Neuronal stem cell (in vitro differentiated cells): ENCODE data around the gene ATAD1.

Experiments
- DNase-seq: peaks from one replicate; pipeline ENCODE4 v3.0.0-alpha.2; 2013; ENCODE audit warnings: low spot score
- H2AFZ ChIP-seq: one replicate; pipeline ENCODE4 v1.6.1; 2013; ENCODE audit warnings: mild to moderate bottlenecking, low read length, inconsistent platforms
- H2AK5ac ChIP-seq: 2 replicates; pipeline ENCODE4 v1.6.1; 2013; ENCODE audit warnings: low read depth, mild to moderate bottlenecking, inconsistent platforms, low read length, moderate library complexity, mixed read lengths
- H2BK120ac ChIP-seq: 2 replicates; pipeline ENCODE4 v1.6.1; 2013; ENCODE audit warnings: low read depth, mild to moderate bottlenecking, inconsistent platforms, low read length, moderate library complexity, mixed read lengths
- H2BK12ac ChIP-seq: one replicate; pipeline ENCODE4 v1.6.1; 2013; ENCODE audit warnings: low read length, inconsistent platforms
- H2BK15ac ChIP-seq: 2 replicates; pipeline ENCODE4 v1.6.1; 2013; ENCODE audit warnings: mild to moderate bottlenecking, low read length, inconsistent platforms, mixed read lengths
- H2BK5ac ChIP-seq: one replicate; pipeline ENCODE4 v1.6.1; 2013; ENCODE audit warnings: inconsistent platforms, mild to moderate bottlenecking, low read length, moderate library complexity
- H3K14ac ChIP-seq: one replicate; pipeline ENCODE4 v1.6.1; 2013; ENCODE audit warnings: low read length, inconsistent platforms
- H3K18ac ChIP-seq: 2 replicates; pipeline ENCODE4 v1.6.1; 2013; ENCODE audit warnings: low read length, inconsistent platforms
- H3K23ac ChIP-seq: 2 replicates; pipeline ENCODE4 v1.6.1; 2013; ENCODE audit warnings: low read depth, mild to moderate bottlenecking, mixed read lengths, low read length, inconsistent platforms; ENCODE audit not compliant: poor library complexity
- H3K27ac ChIP-seq: replicated peaks from 3 replicates; pipeline ENCODE4 v1.5.1; 2013; ENCODE audit warnings: low read length, inconsistent platforms
- H3K27me3 ChIP-seq, 3 experiments: 2 replicates each; pipeline ENCODE4 v1.6.1; 2013; ENCODE audit warnings: low read length in 3 of 3, mild to moderate bottlenecking in 2 of 3, inconsistent platforms in 1 of 3, low read depth in 1 of 3, mixed read lengths in 1 of 3, moderate library complexity in 1 of 3; ENCODE audit not compliant: control insufficient read depth in 3 of 3, insufficient read depth in 3 of 3
- H3K36me3 ChIP-seq, 2 donors: replicated peaks in 1 of 2; 2 replicates each; pipeline ENCODE4 v1.6.1; 2013; ENCODE audit warnings: low read length in 2 of 2; ENCODE audit not compliant: control insufficient read depth in 2 of 2, insufficient read depth in 2 of 2
- H3K4ac ChIP-seq: 2 replicates; pipeline ENCODE4 v1.6.1; 2013; ENCODE audit warnings: inconsistent platforms, mild to moderate bottlenecking, low read length, moderate library complexity
- H3K4me1 ChIP-seq, 2 donors: 1 replicate in 1 of 2; 2 replicates in 1 of 2; pipeline ENCODE4 v1.6.1; 2013; ENCODE audit warnings: low read length in 2 of 2, low read depth in 1 of 2; ENCODE audit not compliant: control insufficient read depth in 2 of 2, insufficient read depth in 1 of 2
- H3K4me2 ChIP-seq: one replicate; pipeline ENCODE4 v1.6.1; 2013; ENCODE audit warnings: mild to moderate bottlenecking, low read length, inconsistent platforms; ENCODE audit not compliant: insufficient read depth, poor library complexity, severe bottlenecking
- H3K4me3 ChIP-seq, 2 donors: 2 replicates each; pipeline ENCODE4 v1.5.1; 2013; ENCODE audit warnings: low read length in 2 of 2, mild to moderate bottlenecking in 2 of 2, inconsistent platforms in 1 of 2, moderate library complexity in 1 of 2
- H3K79me1 ChIP-seq: one replicate; pipeline ENCODE4 v1.6.1; 2013; ENCODE audit warnings: low read depth, mild to moderate bottlenecking, inconsistent platforms, low read length, moderate library complexity
- H3K9ac ChIP-seq: one replicate; pipeline ENCODE4 v1.6.1; 2013; ENCODE audit warnings: mild to moderate bottlenecking, low read depth, low read length, inconsistent platforms; ENCODE audit not compliant: poor library complexity
- H3K9me3 ChIP-seq, 2 donors: replicated peaks in 1 of 2; 2 replicates each; pipeline versions ENCODE3 to v1.6.1; 2013; ENCODE audit warnings: low read length in 2 of 2, mild to moderate bottlenecking in 2 of 2, inconsistent platforms in 1 of 2, low read depth in 1 of 2, mixed read lengths in 1 of 2, moderate library complexity in 1 of 2; ENCODE audit not compliant: control insufficient read depth in 2 of 2, insufficient read depth in 1 of 2
- H4K8ac ChIP-seq: one replicate; pipeline ENCODE4 v1.6.1; 2013; ENCODE audit warnings: low read depth, mild to moderate bottlenecking, inconsistent platforms, low read length, moderate library complexity
- H4K91ac ChIP-seq: one replicate; pipeline ENCODE4 v1.6.1; 2013; ENCODE audit warnings: low read length, low read depth, mild to moderate bottlenecking, inconsistent platforms; ENCODE audit not compliant: poor library complexity
- WGBS, 2 donors: extraction: QIAGEN DNeasy Blood & Tissue Kit; methylation state at CpG; one replicate each; pipeline ENCODE4 v1.1.7; 2013; ENCODE audit warnings: missing lambda C conversion rate in 2 of 2, mixed read lengths in 1 of 2; ENCODE audit not compliant: insufficient read length in 2 of 2, insufficient replicate concordance in 1 of 2; ENCODE audit errors: extremely low coverage in 2 of 2; 5-methylcytosine and 5-hydroxymethylcytosine counted together

ATAD1 gene

GRCh38 chr10:87775766-87776165 lies 42.3 kb downstream of the ATAD1 start:
- Histone ChIP-seq H3K4me3 (no peak overlapping the region), H2AK5ac (no peak overlapping the region), H3K23ac (no peak overlapping the region), H3K4me2 (no peak overlapping the region), H4K8ac (no peak overlapping the region), H3K79me1 (no peaks in the 10 kb centered on the region), H3K9ac (no peak overlapping the region), H3K4me1 (no peaks in the 10 kb centered on the region), H4K91ac (no peak overlapping the region), H2BK5ac (no peak overlapping the region), H3K4ac (no peak overlapping the region), H3K14ac (no peak overlapping the region), H2AFZ (no peak overlapping the region), H2BK15ac (no peak overlapping the region), H3K36me3 (peaks cover 4 to 83% of the 10 kb centered on the region in 2 donors), H3K27me3 (no peaks in the 10 kb centered on the region), H3K9me3 (peaks cover 0 to 10% of the 10 kb centered on the region in 2 donors), H2BK120ac (no peak overlapping the region), H3K18ac (no peak overlapping the region), H3K27ac (no peak overlapping the region), H2BK12ac (no peak overlapping the region)
- WGBS, 2 donors, result no CpG with 5 or more reads among the region's 4 CpGs
- DNase-seq, result no peak

GRCh38 chr10:87771871-87772500 lies 46.0 kb downstream of the ATAD1 start:
- Histone ChIP-seq H3K18ac (no peak overlapping the region), H3K4me2 (no peak overlapping the region), H3K14ac (no peak overlapping the region), H3K23ac (no peak overlapping the region), H3K4me1 (peaks cover 0 to 2% of the 10 kb centered on the region in 2 donors), H3K4ac (no peak overlapping the region), H3K79me1 (no peaks in the 10 kb centered on the region), H2AK5ac (no peak overlapping the region), H2BK5ac (no peak overlapping the region), H2AFZ (no peak overlapping the region), H3K4me3 (no peak overlapping the region), H2BK120ac (no peak overlapping the region), H3K9me3 (no peaks in the 10 kb centered on the region), H3K27me3 (no peaks in the 10 kb centered on the region), H4K8ac (no peak overlapping the region), H3K9ac (no peak overlapping the region), H2BK15ac (no peak overlapping the region), H3K27ac (no peak overlapping the region), H2BK12ac (no peak overlapping the region), H4K91ac (no peak overlapping the region), H3K36me3 (peaks cover 3 to 82% of the 10 kb centered on the region in 2 donors)
- WGBS, 2 donors, result no CpG with 5 or more reads among the region's 2 CpGs
- DNase-seq, result no peak

- Histone ChIP-seq H3K36me3 (peaks cover 2 to 83% of the 10 kb centered on the region in 2 donors), H3K18ac (no peak overlapping the region), H3K23ac (no peak overlapping the region), H3K4me3 (no peak overlapping the region), H3K4me1 (peaks cover 0 to 2% of the 10 kb centered on the region in 2 donors), H3K79me1 (no peaks in the 10 kb centered on the region), H2AFZ (no peak overlapping the region), H3K4ac (no peak overlapping the region), H2BK120ac (no peak overlapping the region), H2BK15ac (no peak overlapping the region), H3K27ac (no peak overlapping the region), H3K4me2 (no peak overlapping the region), H3K9me3 (peaks cover 0 to 4% of the 10 kb centered on the region in 2 donors), H4K91ac (no peak overlapping the region), H2BK12ac (no peak overlapping the region), H2AK5ac (no peak overlapping the region), H3K9ac (no peak overlapping the region), H3K27me3 (no peaks in the 10 kb centered on the region), H3K14ac (no peak overlapping the region), H4K8ac (no peak overlapping the region), H2BK5ac (no peak overlapping the region)
- DNase-seq, result no peak
- WGBS, 2 donors, result no CpG with 5 or more reads among the region's 5 CpGs
Measured at GRCh38 chr10:87767253-87767652, 50.8 kb downstream of the ATAD1 start.

GRCh38 chr10:87765666-87766376 lies 52.2 kb downstream of the ATAD1 start:
- Histone ChIP-seq H3K27ac (no peak overlapping the region), H3K4ac (no peak overlapping the region), H3K36me3 (peaks cover 2 to 86% of the 10 kb centered on the region in 2 donors), H3K23ac (no peak overlapping the region), H2AK5ac (no peak overlapping the region), H3K4me3 (no peak overlapping the region), H4K91ac (no peak overlapping the region), H2BK15ac (no peak overlapping the region), H2BK12ac (no peak overlapping the region), H3K4me2 (no peak overlapping the region), H3K14ac (no peak overlapping the region), H3K79me1 (no peaks in the 10 kb centered on the region), H2BK120ac (no peak overlapping the region), H2BK5ac (no peak overlapping the region), H3K9ac (no peak overlapping the region), H3K18ac (no peak overlapping the region), H3K27me3 (no peaks in the 10 kb centered on the region), H3K4me1 (peaks cover 0 to 2% of the 10 kb centered on the region in 2 donors), H4K8ac (no peak overlapping the region), H3K9me3 (peaks cover 0 to 4% of the 10 kb centered on the region in 2 donors), H2AFZ (no peak overlapping the region)
- WGBS, 2 donors, result no CpG with 5 or more reads among the region's 5 CpGs
- no peak for DNase-seq
